Uterus (tissue), 2 donors: ENCODE results near the gene RSL1D1.

Experiments
- CTCF ChIP-seq, 4 experiments: fragments of 200-600 bp in 2 of 4; fragments of 450-650 bp in 2 of 4; sonication (generic) in 2 of 4; IDR thresholded peaks; one replicate each; pipeline ENCODE4 v1.5.1; 2016 to 2019; ENCODE audit warnings: antibody characterized with exemption in 4 of 4, mild to moderate bottlenecking in 2 of 4, moderate library complexity in 1 of 4
- POLR2A ChIP-seq, 2 donors: fragments of 450-650 bp; IDR thresholded peaks; one replicate each; pipeline ENCODE4 v1.6.1; 2016; ENCODE audit warnings: antibody characterized with exemption in 2 of 2, mild to moderate bottlenecking in 1 of 2, moderate library complexity in 1 of 2

GRCh38 chr16:11843206-11843605 is 8.1 kb downstream of the RSL1D1 start:
- TF ChIP-seq CTCF (IDR thresholded peaks at IDR 0.05) (no peak), POLR2A (IDR thresholded peaks at IDR 0.05) (no peak)
